ENCODE results near the gene ROR1. TPM values are rescaled to one million over a fixed set of nuclear protein-coding genes. Genes with fewer than 3 reads are reported as not detected.

ROR1 gene
- total RNA-seq, 2 experiments from 2014 or later: 0.47 to 1.4 TPM

GRCh38 chr1:63947904-63948303 is 174.1 kb downstream of the ROR1 start:
- Histone ChIP-seq H3K36me3 (ENCODE audit: insufficient read depth, low read length) (no peaks in the 10 kb centered on the region), H3K27ac (ENCODE audit: low read depth, low read length, poor library complexity, severe bottlenecking) (no peak overlapping the region), H2AFZ (ENCODE audit: low read length) (no peak overlapping the region), H3K4me3 (ENCODE audit: low read depth, low read length, poor library complexity, severe bottlenecking) (no peak overlapping the region), H3K4me1 (ENCODE audit: insufficient read depth, low read length, poor library complexity, severe bottlenecking) (no peaks in the 10 kb centered on the region), H3K79me2 (ENCODE audit: insufficient read depth, low read depth, low read length) (no peaks in the 10 kb centered on the region), H4K20me1 (ENCODE audit: insufficient read depth, low read length) (no peaks in the 10 kb centered on the region), H3K9me3 (ENCODE audit: low read length) (no peaks in the 10 kb centered on the region), H3K9me2 (ENCODE audit: insufficient read depth, low read length) (no peaks in the 10 kb centered on the region), H3K4me2 (ENCODE audit: low read length) (no peak overlapping the region)
- TF ChIP-seq CTCF (conservative IDR thresholded peaks at IDR 0.05; ENCODE audit: low read length) (no peak), EZH2phosphoT487 (IDR thresholded peaks at IDR 0.05; ENCODE audit: borderline replicate concordance, low read depth, low read length) (no peak)
- POLR2A ChIA-PET: no interaction called here
- CTCF ChIA-PET (ENCODE audit: unreplicated experiment): no interaction called here
- no peak for DNase-seq (ENCODE audit: low spot score)
- BruUV-seq (replicated peaks): no TSS peak
- intact Hi-C loops (cut with micrococcal nuclease; ENCODE audit: unreplicated experiment): no loop called here

GRCh38 chr1:63950023-63950422 is 176.2 kb downstream of the ROR1 start:
- ChIA-PET CTCF (ENCODE audit: unreplicated experiment) (no interaction called here), POLR2A (no interaction called here)
- no peak overlapping the region for H2AFZ ChIP-seq (ENCODE audit: low read length)
- intact Hi-C loops (cut with micrococcal nuclease; ENCODE audit: unreplicated experiment): no loop called here
- H3K36me3 ChIP-seq (ENCODE audit: insufficient read depth, low read length): no peaks in the 10 kb centered on the region
- DNase-seq (ENCODE audit: low spot score): no peak
- H3K79me2 ChIP-seq (ENCODE audit: insufficient read depth, low read depth, low read length): no peaks in the 10 kb centered on the region
- no peaks in the 10 kb centered on the region for H3K9me2 ChIP-seq (ENCODE audit: insufficient read depth, low read length)
- H3K9me3 ChIP-seq (ENCODE audit: low read length): no peaks in the 10 kb centered on the region
- H3K4me1 ChIP-seq (ENCODE audit: insufficient read depth, low read length, poor library complexity, severe bottlenecking): no peaks in the 10 kb centered on the region
- no peak overlapping the region for H3K4me2 ChIP-seq (ENCODE audit: low read length)
- H3K27ac ChIP-seq (ENCODE audit: low read depth, low read length, poor library complexity, severe bottlenecking): no peak overlapping the region
- TF ChIP-seq CTCF (conservative IDR thresholded peaks at IDR 0.05; ENCODE audit: low read length): no peak
- no peak for TF ChIP-seq EZH2phosphoT487 (IDR thresholded peaks at IDR 0.05; ENCODE audit: borderline replicate concordance, low read depth, low read length)
- no TSS peak for BruUV-seq (replicated peaks)
- H3K4me3 ChIP-seq (ENCODE audit: low read depth, low read length, poor library complexity, severe bottlenecking): no peak overlapping the region
- no peaks in the 10 kb centered on the region for H4K20me1 ChIP-seq (ENCODE audit: insufficient read depth, low read length)

- Histone ChIP-seq H2AFZ (ENCODE audit: low read length) (no peak overlapping the region), H3K9me2 (ENCODE audit: insufficient read depth, low read length) (no peaks in the 10 kb centered on the region), H3K9me3 (ENCODE audit: low read length) (no peaks in the 10 kb centered on the region), H3K4me3 (ENCODE audit: low read depth, low read length, poor library complexity, severe bottlenecking) (no peak overlapping the region), H3K79me2 (ENCODE audit: insufficient read depth, low read depth, low read length) (no peaks in the 10 kb centered on the region), H4K20me1 (ENCODE audit: insufficient read depth, low read length) (no peaks in the 10 kb centered on the region), H3K27ac (ENCODE audit: low read depth, low read length, poor library complexity, severe bottlenecking) (no peak overlapping the region), H3K4me2 (ENCODE audit: low read length) (no peak overlapping the region), H3K36me3 (ENCODE audit: insufficient read depth, low read length) (no peaks in the 10 kb centered on the region), H3K4me1 (ENCODE audit: insufficient read depth, low read length, poor library complexity, severe bottlenecking) (no peaks in the 10 kb centered on the region)
- BruUV-seq (replicated peaks): no TSS peak
- ChIA-PET CTCF (ENCODE audit: unreplicated experiment) (no interaction called here), POLR2A (no interaction called here)
- TF ChIP-seq CTCF (conservative IDR thresholded peaks at IDR 0.05; ENCODE audit: low read length) (no peak), EZH2phosphoT487 (IDR thresholded peaks at IDR 0.05; ENCODE audit: borderline replicate concordance, low read depth, low read length) (no peak)
- DNase-seq (ENCODE audit: low spot score): no peak
- intact Hi-C loops (cut with micrococcal nuclease; ENCODE audit: unreplicated experiment): no loop called here
These were observed 177.5 kb downstream of the ROR1 start for GRCh38 chr1:63951059-63951946.

Measured in OCI-LY7 (cell line).